ENCODE measurements around the gene CHRM5.

The CHRM5 gene

GRCh38 chr15:33971811-33972210, 3.5 kb downstream of the CHRM5 start:
- TF ChIP-seq CTCF (IDR thresholded peaks at IDR 0.05; ENCODE audit: low read depth, low read length, missing control alignments): no peak
- in situ Hi-C loops (cut with HindIII; ENCODE audit: low pct_ligation_motif_present, low sequenced_read_pairs): no loop called here
- no peaks in the 10 kb centered on the region for H3K27me3 ChIP-seq (replicated peaks)
- no peak for DNase-seq
- no peak overlapping the region for H3K27ac ChIP-seq
- H3K36me3 ChIP-seq (replicated peaks): no peaks in the 10 kb centered on the region
- no peak overlapping the region for H3K4me3 ChIP-seq (ENCODE audit: low read depth, low read length)

- Histone ChIP-seq H3K27ac (no peak overlapping the region), H3K27me3 (replicated peaks) (no peaks in the 10 kb centered on the region), H3K4me3 (ENCODE audit: low read depth, low read length) (no peak overlapping the region), H3K36me3 (replicated peaks) (no peaks in the 10 kb centered on the region)
- DNase-seq: no peak
- no peak for TF ChIP-seq CTCF (IDR thresholded peaks at IDR 0.05; ENCODE audit: low read depth, low read length, missing control alignments)
- in situ Hi-C loops (cut with HindIII; ENCODE audit: low pct_ligation_motif_present, low sequenced_read_pairs): loop anchor here (25.0 kb wide), 1 partner anchor 238 kb away; no protein-coding TSS in a partner anchor
Observed at GRCh38 chr15:33975022-33975565, 6.8 kb downstream of the CHRM5 start.

GRCh38 chr15:33980159-33980558, 11.9 kb downstream of the CHRM5 start:
- Histone ChIP-seq H3K27ac (no peak overlapping the region), H3K36me3 (replicated peaks) (no peaks in the 10 kb centered on the region), H3K4me3 (ENCODE audit: low read depth, low read length) (no peak overlapping the region), H3K27me3 (replicated peaks) (no peaks in the 10 kb centered on the region)
- in situ Hi-C loops (cut with HindIII; ENCODE audit: low pct_ligation_motif_present, low sequenced_read_pairs): loop anchor here (25.0 kb wide), 1 partner anchor 243 kb away; no protein-coding TSS in a partner anchor
- DNase-seq: no peak
- TF ChIP-seq CTCF (IDR thresholded peaks at IDR 0.05; ENCODE audit: low read depth, low read length, missing control alignments): no peak

DNA sequence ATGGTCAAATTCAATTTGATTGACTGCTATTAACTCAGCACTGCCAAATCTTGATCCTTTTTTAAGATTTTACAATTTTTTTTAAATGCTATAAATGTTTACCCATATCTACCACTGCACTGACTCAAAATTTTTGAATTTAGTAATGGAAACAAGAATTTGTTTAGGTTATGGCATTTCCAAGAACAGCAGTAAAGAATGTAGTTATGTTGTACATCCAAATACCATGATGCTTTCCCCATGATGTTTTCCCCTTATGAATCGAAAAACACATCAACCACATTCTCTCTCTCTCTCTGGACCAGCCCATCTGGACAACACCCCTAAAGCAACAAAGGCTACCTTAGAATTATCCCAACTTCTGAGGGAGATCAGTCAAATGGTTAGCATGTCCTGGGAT, 14.2 kb downstream of the CHRM5 start:
- DNase-seq: no peak
- Histone ChIP-seq H3K27me3 (replicated peaks) (no peaks in the 10 kb centered on the region), H3K27ac (no peak overlapping the region), H3K36me3 (replicated peaks) (no peaks in the 10 kb centered on the region), H3K4me3 (ENCODE audit: low read depth, low read length) (no peak overlapping the region)
- no peak for TF ChIP-seq CTCF (IDR thresholded peaks at IDR 0.05; ENCODE audit: low read depth, low read length, missing control alignments)
- in situ Hi-C loops (cut with HindIII; ENCODE audit: low pct_ligation_motif_present, low sequenced_read_pairs): loop anchor here (25.0 kb wide), 1 partner anchor 245 kb away; no protein-coding TSS in a partner anchor

DNA sequence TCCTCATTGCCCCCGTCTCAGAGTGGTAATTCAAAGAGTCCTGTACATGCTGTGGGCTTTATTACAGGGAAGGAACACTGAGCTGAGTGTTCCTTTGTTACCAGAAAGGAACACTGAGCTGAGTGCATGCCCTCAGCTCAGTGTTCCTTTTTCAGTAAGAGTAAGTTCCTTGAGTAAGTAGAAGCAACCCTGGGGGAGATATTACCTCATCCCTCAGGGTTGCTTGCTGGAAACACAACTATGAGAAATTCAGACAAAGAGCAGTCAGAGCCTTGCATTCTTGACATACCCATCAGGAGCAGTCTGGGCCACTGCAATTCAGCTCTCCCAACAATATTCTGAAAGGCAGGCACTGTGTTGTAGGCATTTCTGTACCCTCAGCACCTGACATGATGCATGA, 17.0 kb downstream of the CHRM5 start:
- no peak for TF ChIP-seq CTCF (IDR thresholded peaks at IDR 0.05; ENCODE audit: low read depth, low read length, missing control alignments)
- H3K27ac ChIP-seq: peak overlapping the region; percentile 72
- H3K27me3 ChIP-seq (replicated peaks): no peaks in the 10 kb centered on the region
- peak; percentile 90 for DNase-seq
- H3K4me3 ChIP-seq (ENCODE audit: low read depth, low read length): no peak overlapping the region
- H3K36me3 ChIP-seq (replicated peaks): no peaks in the 10 kb centered on the region
- in situ Hi-C loops (cut with HindIII; ENCODE audit: low pct_ligation_motif_present, low sequenced_read_pairs): loop anchor here (25.0 kb wide), 1 partner anchor 248 kb away; no protein-coding TSS in a partner anchor

DNA sequence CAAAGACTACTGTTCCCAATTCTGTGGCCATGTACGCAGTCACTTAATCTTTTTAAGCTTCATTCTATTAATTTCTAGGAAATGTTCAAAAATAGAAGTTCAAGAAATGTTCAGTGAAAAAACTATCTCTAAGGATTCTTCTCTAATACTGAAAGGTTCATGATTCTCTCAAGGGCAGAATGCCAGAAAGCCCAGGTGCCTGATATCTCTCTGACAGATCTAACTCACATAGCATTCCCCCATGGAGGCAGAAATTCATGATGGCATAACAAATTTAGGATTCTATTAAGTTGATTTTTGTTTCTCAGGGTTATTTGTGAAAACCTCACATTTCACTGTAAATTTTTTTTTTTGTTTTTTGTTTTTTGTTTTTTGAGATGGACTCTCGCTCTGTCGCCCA, 17.5 kb downstream of the CHRM5 start:
- no peak for TF ChIP-seq CTCF (IDR thresholded peaks at IDR 0.05; ENCODE audit: low read depth, low read length, missing control alignments)
- H3K27ac ChIP-seq: peak overlapping the region; percentile 72

More for the DNA sequence above, 17.5 kb downstream of the CHRM5 start:
- DNase-seq: peak; percentile 24
- Histone ChIP-seq H3K36me3 (replicated peaks) (no peaks in the 10 kb centered on the region), H3K4me3 (ENCODE audit: low read depth, low read length) (no peak overlapping the region), H3K27me3 (replicated peaks) (no peaks in the 10 kb centered on the region)
- in situ Hi-C loops (cut with HindIII; ENCODE audit: low pct_ligation_motif_present, low sequenced_read_pairs): loop anchor here (25.0 kb wide), 1 partner anchor 248 kb away; no protein-coding TSS in a partner anchor

Measured in brain microvascular endothelial cell (primary cell).